Keratinocyte (primary cell): ENCODE data around the gene FAM221B. TPM values are rescaled to one million over a fixed set of nuclear protein-coding genes. Genes with fewer than 3 reads are reported as not detected.
A peak's percentile ranks its signal among the peaks of the same experiment; 100 is the strongest.

Experiments used
- DNase-seq: peaks from one replicate; pipeline ENCODE4 v3.0.0-alpha.2; 2011; ENCODE audit warnings: low read depth, missing footprints, low spot score
- FAIRE-seq: peaks from 2 replicates; lab custom pipeline; 2011; peaks lifted over from hg19 to GRCh38; lab: Jason Lieb, UNC
- H2AFZ ChIP-seq: 2 replicates; pipeline ENCODE4 v1.6.0; 2012; ENCODE audit warnings: low read length, control low read depth, inconsistent platforms; ENCODE audit not compliant: control insufficient read depth
- H3K27ac ChIP-seq: 2 replicates; pipeline ENCODE4 v1.5.1; 2011; ENCODE audit warnings: low read length; ENCODE audit not compliant: control insufficient read depth, insufficient read depth
- H3K27me3 ChIP-seq: 3 replicates; pipeline ENCODE4 v1.6.0; 2011; ENCODE audit warnings: low read length; ENCODE audit not compliant: control insufficient read depth, insufficient read depth; ENCODE audit errors: extremely low read depth
- H3K36me3 ChIP-seq, 2 experiments: 2 replicates in 1 of 2; 3 replicates in 1 of 2; pipeline ENCODE4 v1.5.1; 2011; ENCODE audit warnings: low read length in 2 of 2, mild to moderate bottlenecking in 1 of 2; ENCODE audit not compliant: control insufficient read depth in 2 of 2, insufficient read depth in 2 of 2; ENCODE audit errors: extremely low read depth in 1 of 2
- H3K4me1 ChIP-seq: 3 replicates; pipeline ENCODE4 v1.5.1; 2011; ENCODE audit warnings: low read length; ENCODE audit not compliant: control insufficient read depth, insufficient read depth; ENCODE audit errors: extremely low read depth
- H3K4me2 ChIP-seq: 3 replicates; pipeline ENCODE4 v1.6.0; 2011; ENCODE audit warnings: low read depth, low read length; ENCODE audit not compliant: control insufficient read depth, insufficient read depth; ENCODE audit errors: extremely low read depth
- H3K4me3 ChIP-seq, 3 experiments: fragments of 200-600 bp in 1 of 3; sonication (generic) in 1 of 3; 2 replicates in 2 of 3; 3 replicates in 1 of 3; pipeline ENCODE4 v1.5.1; 2011 to 2016; ENCODE audit warnings: low read length in 3 of 3, mild to moderate bottlenecking in 3 of 3, control low read depth in 2 of 3, inconsistent platforms in 1 of 3, low read depth in 1 of 3, mixed read lengths in 1 of 3, mixed run types in 1 of 3, moderate library complexity in 1 of 3; ENCODE audit not compliant: control insufficient read depth in 2 of 3, insufficient read depth in 2 of 3; ENCODE audit errors: extremely low read depth in 1 of 3
- H3K79me2 ChIP-seq: 2 replicates; pipeline ENCODE4 v1.6.0; 2012; ENCODE audit warnings: low read length; ENCODE audit not compliant: control insufficient read depth, insufficient read depth
- H3K9ac ChIP-seq: 3 replicates; pipeline ENCODE4 v1.6.0; 2011; ENCODE audit warnings: low read length; ENCODE audit not compliant: control insufficient read depth, insufficient read depth; ENCODE audit errors: extremely low read depth
- H3K9me1 ChIP-seq: 3 replicates; pipeline ENCODE4 v1.6.0; 2011; ENCODE audit warnings: low read length; ENCODE audit not compliant: control insufficient read depth, insufficient read depth; ENCODE audit errors: extremely low read depth
- H3K9me3 ChIP-seq: 2 replicates; pipeline ENCODE4 v1.5.1; 2012; ENCODE audit warnings: low read depth, low read length; ENCODE audit not compliant: control insufficient read depth
- H4K20me1 ChIP-seq: 3 replicates; pipeline ENCODE4 v1.6.0; 2011; ENCODE audit warnings: low read length; ENCODE audit not compliant: control insufficient read depth, insufficient read depth; ENCODE audit errors: extremely low read depth
- EZH2 ChIP-seq: IDR thresholded peaks from one replicate; pipeline ENCODE4 v1.6.1; 2012; ENCODE audit warnings: inconsistent platforms, mild to moderate bottlenecking, low read length, moderate library complexity
- dilution Hi-C: fragments of 300-500 bp; cut with MboI; formaldehyde crosslinking; loops from one replicate; pipeline ENCODE4 v1.7.0; 2020; ENCODE audit warnings: low sequenced_read_pairs; ENCODE audit not compliant: extremely low pct_ligation_motif_present
- polyA plus RNA-seq, 5 experiments: library from polyadenylated mRNA; depleted of rRNA in 3 of 5; stranded (reverse) in 3 of 5; stranded (forward) in 1 of 5; unstranded in 1 of 5; fragments of >200 nt; gene quantifications; 1 replicate in 1 of 5; 2 replicates in 3 of 5; 3 replicates in 1 of 5; pipeline versions ENCODE4 v1.2.1 to v1.2.3, GENCODE V29; 2011 to 2012; ENCODE audit warnings: missing spikeins in 2 of 5, low read depth in 1 of 5, low replicate concordance in 1 of 5
- TF ChIP-seq, protein P1 (sequence below), 3 experiments: IDR thresholded peaks in 1 of 3; conservative IDR thresholded peaks in 1 of 3; optimal IDR thresholded peaks in 1 of 3; 2 replicates in 2 of 3; 3 replicates in 1 of 3; pipeline versions ENCODE3 to v1.5.1; 2011; ENCODE audit warnings: low read length in 3 of 3, mild to moderate bottlenecking in 3 of 3, moderate library complexity in 2 of 3, control low read depth in 1 of 3, inconsistent platforms in 1 of 3; ENCODE audit not compliant: insufficient read depth in 2 of 3; ENCODE audit errors: extremely low read depth in 1 of 3

FAM221B gene
- polyA plus RNA-seq, 1 donor (not counting 4 experiments of a cell fraction or from before 2014, with no cell fraction given), result not detected

DNA sequence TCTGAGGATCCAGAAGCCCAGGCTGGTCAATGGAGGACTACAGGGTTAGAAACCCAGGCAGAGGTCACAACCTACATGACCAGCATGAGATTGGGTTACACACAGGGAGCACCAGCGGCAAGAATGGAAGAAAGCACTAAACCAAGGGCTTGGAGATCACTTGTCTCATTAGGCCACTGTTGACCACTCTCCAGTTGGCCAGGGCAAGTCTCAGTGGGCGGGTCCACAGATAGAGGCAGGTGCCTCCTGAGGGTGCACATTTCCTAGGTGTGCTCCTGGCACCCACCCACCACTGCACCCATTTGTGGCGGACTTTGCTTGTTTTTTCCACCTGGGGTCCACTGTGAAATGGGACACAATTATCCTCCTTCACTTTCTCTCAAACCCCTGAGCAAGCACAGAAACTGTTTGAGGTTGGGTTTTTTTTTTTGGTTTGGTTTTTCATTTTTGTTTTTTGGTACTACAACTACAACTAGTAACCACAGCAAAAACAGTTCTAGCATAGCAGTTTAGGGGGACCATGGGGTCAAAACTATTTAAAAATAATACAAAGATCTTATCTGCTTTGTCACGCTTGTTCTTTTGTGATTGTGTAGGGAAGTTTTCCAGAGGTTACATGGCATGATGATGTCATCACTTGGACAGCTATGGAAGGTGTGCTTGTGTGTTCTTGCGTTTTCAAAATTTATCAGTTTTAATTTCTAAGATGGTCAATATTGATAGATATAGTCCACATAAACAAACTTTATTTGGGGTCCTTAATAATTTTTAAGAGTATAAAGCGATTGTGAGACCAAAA is 31.0 kb downstream of the FAM221B start:
- peak overlapping the region; percentile 24 for H3K27ac ChIP-seq
- TF ChIP-seq, protein P1, sequence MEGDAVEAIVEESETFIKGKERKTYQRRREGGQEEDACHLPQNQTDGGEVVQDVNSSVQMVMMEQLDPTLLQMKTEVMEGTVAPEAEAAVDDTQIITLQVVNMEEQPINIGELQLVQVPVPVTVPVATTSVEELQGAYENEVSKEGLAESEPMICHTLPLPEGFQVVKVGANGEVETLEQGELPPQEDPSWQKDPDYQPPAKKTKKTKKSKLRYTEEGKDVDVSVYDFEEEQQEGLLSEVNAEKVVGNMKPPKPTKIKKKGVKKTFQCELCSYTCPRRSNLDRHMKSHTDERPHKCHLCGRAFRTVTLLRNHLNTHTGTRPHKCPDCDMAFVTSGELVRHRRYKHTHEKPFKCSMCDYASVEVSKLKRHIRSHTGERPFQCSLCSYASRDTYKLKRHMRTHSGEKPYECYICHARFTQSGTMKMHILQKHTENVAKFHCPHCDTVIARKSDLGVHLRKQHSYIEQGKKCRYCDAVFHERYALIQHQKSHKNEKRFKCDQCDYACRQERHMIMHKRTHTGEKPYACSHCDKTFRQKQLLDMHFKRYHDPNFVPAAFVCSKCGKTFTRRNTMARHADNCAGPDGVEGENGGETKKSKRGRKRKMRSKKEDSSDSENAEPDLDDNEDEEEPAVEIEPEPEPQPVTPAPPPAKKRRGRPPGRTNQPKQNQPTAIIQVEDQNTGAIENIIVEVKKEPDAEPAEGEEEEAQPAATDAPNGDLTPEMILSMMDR (optimal IDR thresholded peaks at IDR 0.05 in 1 of 3, IDR thresholded peaks at IDR 0.05 in 1 of 3, conservative IDR thresholded peaks at IDR 0.05 in 1 of 3; ENCODE audit: extremely low read depth in 1 of 3, insufficient read depth in 2 of 3, low read length in 3 of 3), result no peak
- no peak for TF ChIP-seq EZH2
- FAIRE-seq (no peak), DNase-seq (no peak)
- no peak overlapping the region for H3K9ac ChIP-seq
- no peaks in the 10 kb centered on the region for H4K20me1 ChIP-seq
- no peak overlapping the region for H3K4me3 ChIP-seq
- no peaks in the 10 kb centered on the region for H3K27me3 ChIP-seq
- no peak overlapping the region for H2AFZ ChIP-seq
- no peaks in the 10 kb centered on the region for H3K9me3 ChIP-seq
- no peak overlapping the region for H3K4me2 ChIP-seq
- no peaks in the 10 kb centered on the region for H3K9me1 ChIP-seq
- H3K36me3 ChIP-seq, result peaks cover 0 to 2% of the 10 kb centered on the region in 2 experiments
- H3K79me2 ChIP-seq, result no peaks in the 10 kb centered on the region
- peaks cover 22% of the 10 kb centered on the region for H3K4me1 ChIP-seq
- dilution Hi-C loops, result no loop called here

- Histone ChIP-seq H3K36me3 (no peaks in the 10 kb centered on the region), H3K9me3 (no peaks in the 10 kb centered on the region), H3K79me2 (no peaks in the 10 kb centered on the region), H3K4me3 (no peak overlapping the region), H4K20me1 (no peaks in the 10 kb centered on the region), H3K9me1 (no peaks in the 10 kb centered on the region), H2AFZ (no peak overlapping the region), H3K27me3 (no peaks in the 10 kb centered on the region), H3K4me2 (no peak overlapping the region), H3K9ac (no peak overlapping the region), H3K27ac (no peak overlapping the region), H3K4me1 (peaks cover 22% of the 10 kb centered on the region)
- FAIRE-seq (peak; percentile 75), DNase-seq (no peak)
- TF ChIP-seq EZH2, result no peak
- TF ChIP-seq, protein P1 (optimal IDR thresholded peaks at IDR 0.05 in 1 of 3, IDR thresholded peaks at IDR 0.05 in 1 of 3, conservative IDR thresholded peaks at IDR 0.05 in 1 of 3; ENCODE audit: extremely low read depth in 1 of 3, insufficient read depth in 2 of 3, low read length in 3 of 3), result no peak
- dilution Hi-C loops, result no loop called here
Observed at GRCh38 chr9:35795695-35796094, 32.8 kb downstream of the FAM221B start.
